Activated CD8-positive, alpha-beta memory T cell treated with anti-CD3 and anti-CD28 coated beads for 36 hours (primary cell): ENCODE results near the gene ADK. TPM values are rescaled to one million over a fixed set of nuclear protein-coding genes. Genes with fewer than 3 reads are reported as not detected.

ENCODE experiments used
- CTCF ChIA-PET: fragments of 350-600 bp; sonication (Branson Sonifier 250); formaldehyde crosslinking; loops from one replicate; lab custom pipeline; 2021; ENCODE audit warnings: antibody characterized with exemption; lab: Charles Lee
- POLR2A ChIA-PET: fragments of 350-600 bp; sonication (Branson Sonifier 250); formaldehyde crosslinking; loops from one replicate; lab custom pipeline; 2021; ENCODE audit warnings: antibody characterized with exemption; lab: Charles Lee
- total RNA-seq, 2 experiments: library from RNA; stranded (reverse); gene quantifications; one replicate each; pipeline ENCODE4 v1.2.3, GENCODE V29; 2021

Gene ADK
- total RNA-seq, 2 experiments from 2014 or later: 62.6 to 64.5 TPM

DNA sequence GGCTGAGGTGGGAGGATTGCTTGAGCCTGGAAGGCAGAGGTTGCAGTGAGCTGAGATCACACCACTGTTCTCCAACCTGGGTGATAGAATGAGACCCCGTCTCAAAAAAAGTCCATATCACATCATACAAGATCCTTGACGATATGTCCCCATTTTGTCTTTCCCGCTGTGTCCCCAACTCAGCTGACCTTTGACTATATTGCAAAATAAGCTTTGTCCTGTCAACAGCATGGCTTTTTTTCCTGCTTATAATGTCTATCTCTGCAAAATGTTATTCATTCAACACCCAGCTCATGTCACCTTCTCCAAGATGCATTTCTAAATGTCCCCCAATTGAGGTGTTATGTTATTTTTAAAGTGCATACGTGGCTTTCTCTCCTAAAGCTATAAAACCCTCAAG, 539.4 kb downstream of the ADK start:
- POLR2A ChIA-PET: no interaction called here
- CTCF ChIA-PET: no interaction called here

DNA sequence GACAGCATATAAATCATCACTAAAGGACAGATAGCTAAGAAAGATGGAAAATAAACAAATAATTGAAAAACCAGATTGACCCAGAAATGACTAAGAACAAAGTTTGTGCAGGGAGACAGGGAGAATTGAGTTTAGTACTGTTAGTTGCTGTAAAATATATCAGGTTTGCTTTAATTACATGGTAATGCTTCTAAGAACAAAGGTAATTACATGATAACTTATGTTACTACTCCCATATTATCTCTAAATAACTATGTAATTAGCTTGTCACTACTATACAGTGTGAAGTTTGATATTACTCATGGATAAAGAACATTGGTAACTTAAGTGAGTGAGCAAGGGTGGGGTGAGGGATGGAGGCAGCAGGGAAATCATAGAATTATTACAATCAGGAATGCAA, 540.1 kb downstream of the ADK start:
- CTCF ChIA-PET: no interaction called here
- POLR2A ChIA-PET: no interaction called here

DNA sequence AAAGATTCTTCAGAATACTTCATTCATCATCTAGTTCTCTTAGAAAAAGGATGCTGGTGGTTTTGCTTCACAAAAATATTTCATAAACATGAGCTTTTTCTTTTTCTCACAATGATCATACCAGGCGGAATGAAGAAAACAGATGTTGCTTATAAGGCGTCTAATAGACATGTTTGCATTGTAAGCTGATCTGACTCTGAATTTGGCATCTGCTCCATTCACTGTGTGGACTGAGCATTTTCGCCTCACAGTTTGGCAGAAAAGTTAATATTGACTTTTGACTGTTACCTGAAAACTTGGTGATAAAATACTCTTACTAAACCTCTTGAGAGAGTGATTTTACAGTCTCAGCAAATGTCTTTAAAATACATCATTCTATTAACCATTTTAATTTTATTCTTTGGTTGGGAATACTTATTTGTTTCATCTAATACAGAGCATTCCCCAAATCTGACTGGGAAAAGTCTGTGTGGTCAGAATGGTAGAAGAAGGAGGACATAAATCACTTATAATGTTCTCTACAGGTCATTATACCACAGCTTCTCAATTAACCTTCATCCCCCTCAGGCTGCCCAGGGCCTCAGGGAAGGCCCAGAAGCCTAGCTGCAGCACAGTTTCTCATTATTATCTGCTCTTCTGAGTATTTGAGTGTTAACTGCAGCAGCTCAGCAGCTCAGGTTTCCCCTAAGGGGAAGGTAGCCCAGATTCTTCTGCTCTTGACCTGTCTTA, 553.8 kb downstream of the ADK start:
- CTCF ChIA-PET: interaction anchor here (0.5 to 0.7 kb wide), 2 partner anchors 27 to 1392 kb away, joined by 3 read pairs; no protein-coding TSS in a partner anchor
- POLR2A ChIA-PET: no interaction called here

DNA sequence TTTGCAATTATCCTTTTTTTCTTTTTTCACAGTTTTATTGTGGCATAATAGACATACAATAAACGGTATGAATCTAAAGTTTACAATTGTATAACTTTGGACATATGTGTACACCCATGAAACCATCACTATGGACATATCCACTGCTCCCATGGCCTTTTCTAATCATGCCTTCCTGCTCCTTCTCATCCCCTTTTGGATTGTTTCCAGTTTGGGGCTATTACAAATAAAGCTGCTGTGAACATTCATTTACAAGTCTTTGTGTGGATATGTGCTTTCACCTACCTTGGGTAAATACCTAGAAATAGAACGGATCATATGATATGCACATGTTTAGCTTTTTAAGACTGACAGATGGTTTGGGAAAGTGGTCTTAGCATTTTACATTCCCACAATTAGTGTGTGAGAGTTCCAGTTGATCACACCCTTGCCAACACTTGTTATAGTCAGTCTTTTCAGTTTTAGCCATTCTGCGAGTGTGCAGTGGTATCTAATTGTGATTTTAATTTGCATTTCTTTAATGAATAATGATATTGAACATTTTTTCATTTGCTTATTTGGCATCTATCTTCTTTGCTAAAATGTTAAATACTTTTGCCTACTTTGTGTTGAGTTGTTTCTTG, 554.4 kb downstream of the ADK start:
- ChIA-PET POLR2A (no interaction called here), CTCF (interaction anchor here (0.5 kb wide), 1 partner anchor 1393 kb away, joined by 3 read pairs; no protein-coding TSS in a partner anchor)

DNA sequence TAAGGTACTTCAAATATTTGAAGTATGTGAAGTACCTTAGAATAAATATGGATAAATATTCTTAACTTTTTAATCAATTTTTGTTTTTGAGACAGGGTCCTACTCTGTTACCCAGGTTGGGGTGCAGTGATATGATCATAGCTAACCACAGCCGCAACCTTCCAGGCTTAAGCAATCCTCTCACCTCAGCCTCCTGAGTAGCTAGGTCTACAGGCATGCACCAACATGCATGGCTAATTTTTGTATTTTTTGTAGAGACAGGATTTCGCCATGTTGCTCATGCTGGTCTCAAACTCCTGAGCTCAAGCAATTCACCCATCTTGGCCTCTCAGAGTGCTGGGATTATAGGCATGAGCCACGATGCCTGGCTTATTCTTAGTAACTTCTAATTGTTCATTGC, 555.9 kb downstream of the ADK start:
- ChIA-PET CTCF (no interaction called here), POLR2A (no interaction called here)

DNA sequence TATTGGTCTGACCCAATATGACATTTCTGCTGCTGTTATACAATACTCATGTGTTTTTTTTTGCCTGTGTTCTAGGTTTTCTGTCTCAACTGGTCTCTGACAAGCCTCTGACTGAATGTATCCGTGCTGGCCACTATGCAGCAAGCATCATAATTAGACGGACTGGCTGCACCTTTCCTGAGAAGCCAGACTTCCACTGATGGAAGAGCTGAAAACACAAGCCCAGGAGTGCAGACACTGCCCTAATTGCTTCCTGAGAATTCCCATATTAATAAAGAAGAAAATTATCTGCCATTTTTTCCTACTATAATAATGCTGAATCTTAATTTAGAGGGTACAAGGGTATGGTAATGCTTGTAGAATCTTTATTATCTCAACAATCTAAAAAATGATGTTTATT, 557.2 kb downstream of the ADK start:
- POLR2A ChIA-PET: interaction anchor here (0.7 kb wide), 2 partner anchors 19 to 503 kb away, joined by 3 to 6 read pairs; no protein-coding TSS in a partner anchor
- CTCF ChIA-PET: no interaction called here

DNA sequence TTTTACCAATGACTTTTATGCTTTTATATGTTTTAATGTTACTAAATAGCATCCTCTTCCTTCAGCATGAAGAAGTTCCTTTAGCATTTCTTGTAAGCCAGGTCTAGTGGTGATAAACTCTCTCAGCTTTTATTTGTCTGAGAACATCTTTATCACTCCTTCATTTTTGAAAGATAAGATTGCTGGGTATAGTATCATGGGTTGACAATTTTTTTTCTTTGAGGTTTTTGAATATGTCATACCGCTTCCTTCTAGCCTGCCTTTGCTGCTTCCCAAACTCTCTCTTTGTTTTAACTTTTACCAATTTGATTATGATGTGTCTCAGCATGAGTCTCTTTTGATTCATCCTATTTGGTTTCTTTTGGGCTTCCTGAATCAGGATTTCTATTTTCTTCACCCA, 567.2 kb downstream of the ADK start:
- ChIA-PET POLR2A (no interaction called here), CTCF (no interaction called here)

DNA sequence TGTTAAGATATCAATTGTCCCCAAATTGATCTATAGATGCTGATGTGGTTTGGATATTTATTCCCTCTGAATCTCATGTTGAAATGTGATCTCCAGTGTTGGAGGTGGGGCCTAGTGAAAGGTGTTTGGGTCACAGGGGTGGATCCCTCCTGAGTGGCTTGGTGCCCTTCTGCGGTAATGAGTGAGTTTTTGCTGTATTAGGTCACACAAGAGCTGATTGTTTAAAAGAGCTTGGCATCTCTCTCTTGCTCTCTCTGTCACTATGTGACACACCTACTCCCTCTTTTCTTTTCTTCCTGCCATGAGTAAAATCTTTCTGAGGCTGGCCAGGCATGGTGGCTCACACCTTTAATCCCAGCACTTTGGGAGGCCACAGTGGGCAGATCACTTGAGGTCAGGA, 577.2 kb downstream of the ADK start:
- POLR2A ChIA-PET: no interaction called here
- CTCF ChIA-PET: interaction anchor here (0.7 kb wide), 1 partner anchor 117 kb away, joined by 3 read pairs; no protein-coding TSS in a partner anchor

DNA sequence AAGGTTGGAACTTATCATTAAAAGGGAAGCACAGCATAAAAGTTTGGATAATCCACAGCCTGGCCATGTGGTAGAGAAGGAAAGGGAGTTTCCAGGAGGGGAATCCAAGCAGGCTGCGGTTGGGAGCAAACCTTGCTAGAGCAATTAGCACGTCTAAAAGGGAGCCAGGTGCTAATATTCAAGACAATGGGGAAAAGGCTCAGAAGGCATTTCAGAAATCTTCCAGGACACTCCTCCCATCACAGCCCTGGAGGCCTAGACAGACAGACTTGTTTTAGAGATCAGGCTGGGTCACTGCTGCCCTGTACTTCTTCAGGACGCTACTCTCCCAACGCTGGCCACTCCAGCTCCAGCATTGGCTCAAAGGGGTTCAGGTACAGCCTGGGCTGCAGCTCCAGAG, 579.2 kb downstream of the ADK start:
- CTCF ChIA-PET: no interaction called here
- POLR2A ChIA-PET: no interaction called here

DNA sequence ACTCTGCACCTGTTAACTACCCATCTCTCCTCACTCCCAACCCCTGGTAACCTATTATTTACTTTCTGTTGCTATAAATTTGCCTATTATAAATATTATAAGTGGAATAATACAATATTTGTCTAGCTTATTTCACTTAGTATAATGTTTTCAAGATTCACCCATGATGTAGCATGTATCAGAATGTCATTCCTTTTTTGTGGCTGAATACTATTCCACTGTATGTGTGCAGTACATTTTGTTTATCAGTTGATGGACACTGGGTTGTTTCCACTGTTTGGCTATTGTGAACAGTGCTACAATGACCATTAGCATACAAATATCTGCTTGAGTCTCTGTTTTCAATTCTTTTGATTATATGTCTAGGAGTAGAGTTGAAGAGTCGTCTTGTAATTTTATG, 582.6 kb downstream of the ADK start:
- POLR2A ChIA-PET: no interaction called here

DNA sequence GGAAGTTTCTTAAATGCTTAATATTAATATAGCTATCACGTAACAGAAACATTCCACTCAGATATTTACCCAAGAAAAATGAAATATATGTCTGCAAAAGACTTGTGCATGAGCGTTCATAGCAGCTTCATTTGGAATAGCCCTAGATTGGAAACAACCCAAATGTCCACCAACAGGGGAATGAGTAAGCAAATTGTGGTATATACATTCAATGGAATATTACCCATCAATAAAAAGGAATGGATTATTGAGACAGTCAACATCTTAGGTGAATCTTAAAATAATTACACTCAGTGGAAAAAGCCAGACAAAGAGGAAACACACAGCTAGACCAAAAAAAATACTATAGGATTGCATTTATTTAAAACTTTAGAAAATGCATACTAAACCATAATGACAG, 585.0 kb downstream of the ADK start:
- POLR2A ChIA-PET: no interaction called here
- CTCF ChIA-PET: no interaction called here

More for the DNA sequence above, 582.6 kb downstream of the ADK start:
- CTCF ChIA-PET: no interaction called here

DNA sequence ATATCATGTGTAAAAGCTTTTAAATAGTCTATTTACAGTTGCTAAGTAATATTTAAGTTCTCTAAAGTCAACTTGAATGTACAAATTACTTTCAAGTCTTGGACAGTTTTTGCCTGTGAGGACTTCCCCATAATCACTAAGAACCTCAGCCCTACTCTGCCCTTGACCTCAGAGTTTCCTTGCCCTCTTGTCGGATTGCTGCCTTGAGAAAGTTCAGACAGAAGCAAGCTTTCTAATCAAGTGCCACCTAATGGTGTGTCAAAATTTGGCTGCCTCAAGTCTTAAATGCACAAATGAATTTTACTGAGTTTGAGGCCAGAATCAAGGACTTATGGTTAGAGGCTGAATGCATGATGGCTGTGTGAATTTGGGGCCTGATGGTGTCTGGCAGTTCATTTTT, 587.0 kb downstream of the ADK start:
- ChIA-PET POLR2A (no interaction called here), CTCF (interaction anchor here (0.6 to 1.7 kb wide), 3 partner anchors 10 to 140 kb away, joined by 3 to 5 read pairs (median 4); no protein-coding TSS in a partner anchor)

DNA sequence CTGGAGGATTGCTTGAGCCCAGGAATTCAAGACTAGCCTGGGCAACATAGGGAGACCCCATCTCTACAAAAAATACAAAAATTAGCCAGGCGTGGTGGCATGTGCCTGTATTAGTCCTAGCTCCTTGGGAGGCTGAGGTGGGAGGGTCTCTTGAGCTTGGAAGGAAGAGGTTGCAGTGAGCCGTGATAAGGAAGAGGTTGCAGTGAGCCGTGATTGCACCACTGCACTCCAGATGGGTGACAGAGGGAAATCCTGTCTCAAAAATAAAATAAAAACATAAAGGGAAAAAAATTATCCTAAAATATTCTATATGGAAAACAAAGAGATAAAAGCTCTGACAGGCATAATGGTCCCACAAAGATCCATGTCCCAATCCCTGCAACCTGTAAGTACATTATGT, 587.5 kb downstream of the ADK start:
- ChIA-PET CTCF (interaction anchor here (1.3 to 1.7 kb wide), 2 partner anchors 9 to 12 kb away, joined by 3 to 4 read pairs; no protein-coding TSS in a partner anchor), POLR2A (no interaction called here)

DNA sequence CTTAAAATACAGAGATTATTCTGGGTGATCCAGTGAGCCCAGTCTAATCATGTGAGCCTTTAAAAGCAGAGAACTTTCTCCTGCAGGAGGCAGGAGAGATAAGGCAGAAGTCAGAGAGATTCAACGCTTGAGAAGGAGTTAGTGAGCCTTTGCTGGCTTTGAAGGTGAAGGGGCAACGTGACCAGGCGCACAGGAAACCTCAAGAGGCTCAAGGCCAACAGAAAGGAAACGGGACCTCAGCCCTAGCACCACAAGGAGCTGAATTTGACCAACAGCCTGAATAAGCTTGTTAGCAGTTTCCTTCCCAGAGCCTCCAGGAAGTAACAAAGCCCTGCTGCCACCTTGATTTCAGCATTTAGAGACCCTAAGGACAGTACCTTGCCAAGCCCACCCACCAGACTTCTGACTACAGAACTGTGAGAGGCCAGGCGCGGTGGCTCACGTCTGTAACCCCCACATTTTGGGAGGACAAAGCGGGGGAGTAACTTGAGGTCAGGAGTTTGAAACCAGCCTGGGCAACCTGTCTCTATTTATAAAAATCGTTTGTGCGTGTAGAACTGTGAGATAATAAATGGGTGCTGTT, 588.1 kb downstream of the ADK start:
- CTCF ChIA-PET: interaction anchor here (1.3 to 1.7 kb wide), 2 partner anchors 9 to 12 kb away, joined by 3 to 4 read pairs; no protein-coding TSS in a partner anchor
- POLR2A ChIA-PET: no interaction called here

DNA sequence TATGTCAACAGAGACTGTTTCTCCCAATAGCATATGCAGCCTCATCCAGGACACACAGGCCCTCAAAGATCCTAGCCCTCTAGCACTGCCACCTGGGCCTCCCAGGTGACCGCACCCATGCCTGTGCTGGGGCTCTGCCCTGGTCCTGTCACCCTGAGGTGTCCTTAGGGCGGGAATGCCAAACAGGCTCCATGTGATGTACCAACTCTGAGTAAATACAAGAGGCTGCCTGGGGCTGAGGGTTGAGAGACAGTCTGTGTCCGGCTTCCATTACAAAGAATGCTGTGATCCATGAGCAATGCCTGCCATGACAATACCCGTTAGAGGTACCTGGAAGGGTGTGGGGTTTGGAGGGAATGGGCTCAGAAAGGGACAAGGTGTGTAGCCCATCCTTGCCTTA, 592.4 kb downstream of the ADK start:
- ChIA-PET CTCF (no interaction called here), POLR2A (no interaction called here)

DNA sequence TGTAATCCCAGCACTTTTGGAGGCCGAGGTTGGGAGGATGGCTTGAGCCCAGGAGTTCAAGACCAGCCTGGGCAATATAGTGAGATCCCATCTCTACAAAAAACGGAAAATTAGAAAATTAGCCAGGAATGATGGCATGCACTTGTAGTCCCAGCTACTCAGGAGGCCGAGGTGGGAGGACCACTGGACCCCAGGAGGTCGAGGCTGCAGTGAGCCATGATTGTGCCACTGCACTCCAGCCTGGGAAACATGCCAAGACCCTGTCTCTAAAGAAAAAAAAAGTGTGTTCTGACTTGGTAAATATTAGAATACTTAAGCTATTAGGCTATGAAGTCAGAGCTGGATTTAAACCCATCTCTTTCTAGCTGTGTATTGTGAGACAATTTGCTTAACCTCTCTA, 594.4 kb downstream of the ADK start:
- CTCF ChIA-PET: no interaction called here
- POLR2A ChIA-PET: no interaction called here

DNA sequence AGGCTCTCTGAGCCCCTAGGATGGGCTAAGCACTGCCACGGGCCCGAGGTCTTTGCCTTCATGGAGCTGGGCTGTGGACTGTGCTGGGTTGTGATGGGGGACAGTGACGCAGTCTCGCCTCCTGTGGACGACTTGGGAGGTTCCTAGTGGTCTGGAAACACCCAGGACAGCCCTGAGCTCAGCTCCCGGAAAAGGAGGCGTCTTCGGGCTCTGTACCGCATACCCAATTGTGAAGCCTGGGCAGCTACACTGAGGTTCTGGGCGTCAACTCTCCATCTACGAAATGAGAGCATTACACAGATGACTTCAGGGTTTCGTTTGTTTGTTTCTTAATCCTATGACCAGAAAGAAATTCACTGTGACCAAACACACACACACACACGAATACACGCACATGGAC, 595.8 kb downstream of the ADK start:
- POLR2A ChIA-PET: no interaction called here
- CTCF ChIA-PET: no interaction called here

DNA sequence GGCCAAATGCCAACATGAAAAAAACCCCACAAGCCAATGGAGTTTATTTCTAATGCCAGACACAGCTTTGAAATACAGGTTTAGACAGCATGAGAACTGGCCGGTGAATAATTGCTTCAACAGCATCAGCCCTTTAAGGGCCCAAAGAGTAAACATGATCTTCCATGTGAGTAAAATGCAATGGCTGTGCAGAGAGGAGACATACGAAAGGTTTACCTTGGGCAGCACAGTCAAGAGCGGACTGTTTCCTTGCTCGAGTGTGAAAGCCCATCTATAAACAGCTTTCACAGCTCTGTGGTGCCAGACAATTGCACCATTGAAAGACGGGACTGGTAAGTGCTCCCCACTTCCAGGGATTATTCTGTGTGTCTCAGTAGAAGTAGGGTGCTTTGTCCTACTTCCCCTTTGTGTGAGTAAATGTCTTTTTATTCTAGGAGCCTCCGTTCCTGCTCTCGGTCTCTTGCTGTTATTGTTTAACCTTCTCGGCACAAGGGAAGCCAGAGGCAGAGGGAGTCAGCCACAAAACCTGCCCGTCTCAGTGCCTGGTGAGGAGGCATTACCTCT, 597.5 kb downstream of the ADK start:
- ChIA-PET POLR2A (no interaction called here), CTCF (interaction anchor here (1.0 kb wide), 1 partner anchor 10 kb away, joined by 3 read pairs; no protein-coding TSS in a partner anchor)

DNA sequence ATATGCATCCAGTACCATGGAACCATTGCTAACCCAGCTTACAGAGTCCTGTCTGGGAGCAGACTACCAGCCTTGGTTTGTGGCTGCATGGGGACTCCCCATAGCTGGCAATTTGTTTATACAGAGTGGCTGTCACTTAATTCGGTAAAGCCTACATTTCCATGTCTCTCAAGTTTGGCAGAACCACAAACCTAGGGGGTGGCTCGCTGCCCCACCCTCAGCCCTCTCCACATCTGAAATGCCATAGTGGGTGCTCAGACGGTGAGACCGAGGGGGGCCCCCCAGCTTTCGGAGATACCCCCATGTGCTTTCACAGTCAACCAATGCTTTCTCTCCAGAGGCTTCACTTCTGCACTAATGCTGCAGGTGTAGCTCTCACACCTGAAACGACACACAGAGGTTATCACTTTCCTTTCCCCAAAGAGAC, 599.8 kb downstream of the ADK start:
- CTCF ChIA-PET: interaction anchor here (0.7 to 1.0 kb wide), 3 partner anchors 12 to 150 kb away, joined by 3 to 4 read pairs (median 3); no protein-coding TSS in a partner anchor
- POLR2A ChIA-PET: no interaction called here
